Lower lobe of right lung (tissue), 2 donors: ENCODE results near the gene APLNR. TPM values are rescaled to one million over a fixed set of nuclear protein-coding genes. Genes with fewer than 3 reads are reported as not detected.

Experiments
- ATAC-seq, 2 donors: fragments of 200-7000 bp; cut with Tn5 transposase; one replicate each; pipeline ENCODE4 v1.9.1; 2020 to 2022; ENCODE audit warnings: mild to moderate bottlenecking in 2 of 2, moderate library complexity in 2 of 2
- DNase-seq: peaks from one replicate; pipeline ENCODE4 v3.0.0-alpha.2; 2020
- H3K27ac ChIP-seq: fragments of 200-600 bp; one replicate; pipeline ENCODE4 v1.8.0; 2022
- H3K27me3 ChIP-seq: fragments of 200-600 bp; one replicate; pipeline ENCODE4 v1.8.0; 2022; ENCODE audit warnings: low read depth
- H3K36me3 ChIP-seq: fragments of 200-600 bp; one replicate; pipeline ENCODE4 v1.8.0; 2022; ENCODE audit warnings: mild to moderate bottlenecking
- H3K4me1 ChIP-seq: fragments of 200-600 bp; one replicate; pipeline ENCODE4 v1.8.0; 2022
- H3K4me3 ChIP-seq: fragments of 200-600 bp; one replicate; pipeline ENCODE4 v1.8.0; 2022; ENCODE audit warnings: mild to moderate bottlenecking
- H3K9me3 ChIP-seq: fragments of 200-600 bp; one replicate; pipeline ENCODE4 v1.8.0; 2022
- intact Hi-C: fragments of 100-400 bp; cut with DNase I; formaldehyde crosslinking; loops from one replicate; pipeline ENCODE4 v1.11.0; 2022
- total RNA-seq: library from RNA; stranded (reverse); fragmentation: NEBNext Ultra II Directional; extraction: Animal tissue kit (Norgen Biotek cat#: 25700); gene quantifications from one replicate; pipeline ENCODE4 v1.2.1, GENCODE V29; 2021
- TF ChIP-seq, protein P1 (sequence below): fragments of 200-600 bp; IDR thresholded peaks from one replicate; pipeline ENCODE4 v1.8.0; 2022; ENCODE audit warnings: antibody characterized with exemption, mild to moderate bottlenecking
- donor health status: DM: no; HTN: yes; CAD: no; lungs with severe emphysema.

Gene APLNR
- total RNA-seq, 1 donor from 2014 or later, result 4.1 TPM

GRCh38 chr11:57251037-57251436, 14.0 kb upstream of the APLNR start:
- Histone ChIP-seq H3K4me3 (no peak overlapping the region), H3K27ac (no peak overlapping the region), H3K36me3 (no peaks in the 10 kb centered on the region), H3K27me3 (no peaks in the 10 kb centered on the region), H3K9me3 (no peaks in the 10 kb centered on the region), H3K4me1 (peaks cover 13% of the 10 kb centered on the region)
- intact Hi-C loops, result no loop called here
- DNase-seq (no peak), ATAC-seq (no peak)
- TF ChIP-seq, protein P1, sequence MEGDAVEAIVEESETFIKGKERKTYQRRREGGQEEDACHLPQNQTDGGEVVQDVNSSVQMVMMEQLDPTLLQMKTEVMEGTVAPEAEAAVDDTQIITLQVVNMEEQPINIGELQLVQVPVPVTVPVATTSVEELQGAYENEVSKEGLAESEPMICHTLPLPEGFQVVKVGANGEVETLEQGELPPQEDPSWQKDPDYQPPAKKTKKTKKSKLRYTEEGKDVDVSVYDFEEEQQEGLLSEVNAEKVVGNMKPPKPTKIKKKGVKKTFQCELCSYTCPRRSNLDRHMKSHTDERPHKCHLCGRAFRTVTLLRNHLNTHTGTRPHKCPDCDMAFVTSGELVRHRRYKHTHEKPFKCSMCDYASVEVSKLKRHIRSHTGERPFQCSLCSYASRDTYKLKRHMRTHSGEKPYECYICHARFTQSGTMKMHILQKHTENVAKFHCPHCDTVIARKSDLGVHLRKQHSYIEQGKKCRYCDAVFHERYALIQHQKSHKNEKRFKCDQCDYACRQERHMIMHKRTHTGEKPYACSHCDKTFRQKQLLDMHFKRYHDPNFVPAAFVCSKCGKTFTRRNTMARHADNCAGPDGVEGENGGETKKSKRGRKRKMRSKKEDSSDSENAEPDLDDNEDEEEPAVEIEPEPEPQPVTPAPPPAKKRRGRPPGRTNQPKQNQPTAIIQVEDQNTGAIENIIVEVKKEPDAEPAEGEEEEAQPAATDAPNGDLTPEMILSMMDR, result no peak

- no peak overlapping the region for H3K27ac ChIP-seq
- ATAC-seq, result peak; percentile 79 to 83
- H3K9me3 ChIP-seq, result no peaks in the 10 kb centered on the region
- TF ChIP-seq, protein P1, result peak; percentile 88
- H3K27me3 ChIP-seq, result no peaks in the 10 kb centered on the region
- no peaks in the 10 kb centered on the region for H3K36me3 ChIP-seq
- peak; percentile 68 for DNase-seq
- H3K4me1 ChIP-seq, result peaks cover 24% of the 10 kb centered on the region
- intact Hi-C loops, result loop anchor here (5.0 to 10.0 kb wide), 2 partner anchors 125 to 407 kb away; no protein-coding TSS in a partner anchor
- H3K4me3 ChIP-seq, result no peak overlapping the region
Observed at GRCh38 chr11:57249384-57250319, 12.6 kb upstream of the APLNR start.

- Histone ChIP-seq H3K27ac (no peak overlapping the region), H3K4me1 (peaks cover 24% of the 10 kb centered on the region), H3K9me3 (no peaks in the 10 kb centered on the region), H3K4me3 (no peak overlapping the region), H3K27me3 (no peaks in the 10 kb centered on the region), H3K36me3 (no peaks in the 10 kb centered on the region)
- ATAC-seq (peak; percentile 84), DNase-seq (peak; percentile 51)
- TF ChIP-seq, protein P1, result peak; percentile 66
- intact Hi-C loops, result loop anchor here (5.0 to 10.0 kb wide), 2 partner anchors 124 to 407 kb away; no protein-coding TSS in a partner anchor
Observed at GRCh38 chr11:57248780-57249383, 11.8 kb upstream of the APLNR start.

DNA sequence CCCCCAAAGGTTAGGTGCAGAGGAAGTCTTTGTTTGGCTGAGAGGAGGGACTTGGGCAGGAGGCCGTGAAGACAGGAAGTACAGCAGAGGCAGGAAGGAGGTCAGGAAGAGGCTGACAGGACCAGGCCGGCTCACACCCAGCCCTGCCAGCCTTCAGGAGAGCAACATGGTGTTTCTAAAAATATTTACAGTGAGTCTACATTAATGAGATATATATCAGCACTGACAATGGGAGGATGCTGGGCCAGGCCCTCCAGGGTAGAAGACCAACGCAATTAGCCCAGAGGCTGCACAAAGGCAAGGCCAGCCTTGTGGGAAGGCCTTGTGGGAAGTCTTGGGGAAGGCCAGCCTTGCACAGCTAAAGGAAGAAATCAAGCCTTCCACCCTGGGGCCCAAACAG, 7.9 kb upstream of the APLNR start:
- Histone ChIP-seq H3K4me1 (peaks cover 20% of the 10 kb centered on the region), H3K27ac (no peak overlapping the region), H3K9me3 (no peaks in the 10 kb centered on the region), H3K4me3 (no peak overlapping the region), H3K27me3 (no peaks in the 10 kb centered on the region), H3K36me3 (no peaks in the 10 kb centered on the region)
- ATAC-seq (no peak), DNase-seq (no peak)
- intact Hi-C loops, result loop anchor here (5.0 to 10.0 kb wide), 2 partner anchors 120 to 403 kb away; no protein-coding TSS in a partner anchor
- TF ChIP-seq, protein P1, result no peak

- ATAC-seq (no peak), DNase-seq (no peak)
- no peaks in the 10 kb centered on the region for H3K9me3 ChIP-seq
- H3K27me3 ChIP-seq, result no peaks in the 10 kb centered on the region
- peaks cover 10% of the 10 kb centered on the region for H3K4me1 ChIP-seq
- H3K36me3 ChIP-seq, result no peaks in the 10 kb centered on the region
- H3K4me3 ChIP-seq, result no peak overlapping the region
- intact Hi-C loops, result loop anchor here (10.0 kb wide), 1 partner anchor 117 kb away; no protein-coding TSS in a partner anchor
- H3K27ac ChIP-seq, result no peak overlapping the region
- TF ChIP-seq, protein P1, result no peak
Observed at GRCh38 chr11:57241353-57241972, 4.4 kb upstream of the APLNR start.
